ENCODE results near the gene FES.

The FES gene

GRCh38 chr15:90866161-90866715 is 18.1 kb upstream of the FES start:
- TF ChIP-seq CTCF (IDR thresholded peaks at IDR 0.05; ENCODE audit: low read length, missing control alignments), result no peak
- no peak for DNase-seq (ENCODE audit: low read depth)

GRCh38 chr15:90866800-90867199 is 17.5 kb upstream of the FES start:
- TF ChIP-seq CTCF (IDR thresholded peaks at IDR 0.05; ENCODE audit: low read length, missing control alignments), result no peak
- no peak for DNase-seq (ENCODE audit: low read depth)

More at GRCh38 chr15:90866161-90866715, 18.1 kb upstream of the FES start:
- H3K4me3 ChIP-seq (replicated peaks; ENCODE audit: low read depth, low read length), result no peak overlapping the region

GRCh38 chr15:90868261-90868689 is 16.0 kb upstream of the FES start, which contains the start of gene FURIN:
FURIN (plus strand) TSS chr15:90868588; CDS start chr15:90875741, 7,153 bp downstream.
- no peak within 1 kb of the TSS for H3K4me3 ChIP-seq (replicated peaks; ENCODE audit: low read depth, low read length)
- TF ChIP-seq CTCF (IDR thresholded peaks at IDR 0.05; ENCODE audit: low read length, missing control alignments), result no peak
- DNase-seq (ENCODE audit: low read depth), result no peak

More at GRCh38 chr15:90866800-90867199, 17.5 kb upstream of the FES start:
- H3K4me3 ChIP-seq (replicated peaks; ENCODE audit: low read depth, low read length), result no peak overlapping the region

GRCh38 chr15:90869140-90869541 is 15.2 kb upstream of the FES start:
- no peak for DNase-seq (ENCODE audit: low read depth)
- no peak for TF ChIP-seq CTCF (IDR thresholded peaks at IDR 0.05; ENCODE audit: low read length, missing control alignments)
- no peak overlapping the region for H3K4me3 ChIP-seq (replicated peaks; ENCODE audit: low read depth, low read length)

GRCh38 chr15:90869601-90870353 is 14.5 kb upstream of the FES start:
- peak; percentile 94 for DNase-seq (ENCODE audit: low read depth)
- peak overlapping the region; percentile 74 for H3K4me3 ChIP-seq (replicated peaks; ENCODE audit: low read depth, low read length)
- no peak for TF ChIP-seq CTCF (IDR thresholded peaks at IDR 0.05; ENCODE audit: low read length, missing control alignments)

GRCh38 chr15:90870354-90871138 is 13.8 kb upstream of the FES start:
- no peak for TF ChIP-seq CTCF (IDR thresholded peaks at IDR 0.05; ENCODE audit: low read length, missing control alignments)
- H3K4me3 ChIP-seq (replicated peaks; ENCODE audit: low read depth, low read length), result peak overlapping the region; percentile 74
- DNase-seq (ENCODE audit: low read depth), result peak; percentile 37

Data from fibroblast of pulmonary artery (primary cell).